Measurements from ENCODE around the gene PLCH2. TPM values are rescaled to one million over a fixed set of nuclear protein-coding genes. Genes with fewer than 3 reads are reported as not detected.
A peak's percentile ranks its signal among the peaks of the same experiment; 100 is the strongest.

Gene PLCH2
- total and polyA plus RNA-seq, 8 donors, result 0.67 to 6.5 (median 3.7) TPM

DNA sequence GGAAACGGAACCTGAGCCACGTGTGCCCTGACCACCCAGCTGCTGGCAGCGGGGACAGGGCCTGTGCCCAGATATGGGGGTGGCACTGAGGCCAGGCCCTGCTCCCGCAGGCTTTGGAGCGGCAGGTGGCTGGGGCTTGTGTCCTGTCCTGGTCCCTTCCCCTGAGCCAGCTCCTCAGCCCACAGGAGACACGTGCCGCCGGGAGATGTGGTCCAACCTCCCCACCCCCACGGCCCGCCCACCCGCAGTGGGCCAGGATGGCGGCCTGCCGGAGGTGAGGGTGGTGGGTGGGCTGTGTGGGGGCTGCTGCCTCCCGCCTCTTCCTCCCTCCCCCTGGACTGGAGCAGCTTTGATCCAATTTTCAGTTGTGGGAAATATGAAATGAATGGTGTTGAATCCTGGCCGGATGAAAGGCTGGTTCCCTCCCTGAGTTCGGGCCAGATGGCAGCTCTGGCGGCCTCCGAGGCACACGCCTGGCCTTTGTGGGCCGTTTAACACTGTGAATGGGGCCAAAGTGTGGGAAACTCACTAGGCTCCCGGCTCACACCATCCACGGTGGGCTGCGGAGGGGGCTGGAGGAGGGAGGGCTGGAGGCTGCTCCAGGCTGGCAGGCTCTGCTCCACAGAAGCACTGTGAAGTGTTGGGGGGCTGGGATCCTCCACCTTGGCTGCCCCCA lies 56.5 kb downstream of the PLCH2 start:
- TF ChIP-seq CTCF (IDR thresholded peaks at IDR 0.05), result no peak
- Histone ChIP-seq H3K27ac (no peak overlapping the region), H3K4me1 (peaks cover 11 to 38% of the 10 kb centered on the region in 2 donors), H3K36me3 (no peaks in the 10 kb centered on the region), H3K9me3 (no peaks in the 10 kb centered on the region), H3K27me3 (peaks cover 24 to 89% of the 10 kb centered on the region in 2 donors), H3K4me3 (no peak overlapping the region)
- intact Hi-C loops (cut with DNase I), result no loop called here
- DNase-seq (no peak), ATAC-seq (no peak)

- DNase-seq (no peak), ATAC-seq (no peak)
- Histone ChIP-seq H3K4me1 (peaks cover 11 to 37% of the 10 kb centered on the region in 2 donors), H3K4me3 (no peak overlapping the region), H3K36me3 (no peaks in the 10 kb centered on the region), H3K27ac (no peak overlapping the region), H3K27me3 (peaks cover 24 to 82% of the 10 kb centered on the region in 2 donors), H3K9me3 (no peaks in the 10 kb centered on the region)
- TF ChIP-seq CTCF (IDR thresholded peaks at IDR 0.05), result no peak
- intact Hi-C loops (cut with DNase I), result no loop called here
Measured at GRCh38 chr1:2533365-2533764, 57.3 kb downstream of the PLCH2 start.

DNA sequence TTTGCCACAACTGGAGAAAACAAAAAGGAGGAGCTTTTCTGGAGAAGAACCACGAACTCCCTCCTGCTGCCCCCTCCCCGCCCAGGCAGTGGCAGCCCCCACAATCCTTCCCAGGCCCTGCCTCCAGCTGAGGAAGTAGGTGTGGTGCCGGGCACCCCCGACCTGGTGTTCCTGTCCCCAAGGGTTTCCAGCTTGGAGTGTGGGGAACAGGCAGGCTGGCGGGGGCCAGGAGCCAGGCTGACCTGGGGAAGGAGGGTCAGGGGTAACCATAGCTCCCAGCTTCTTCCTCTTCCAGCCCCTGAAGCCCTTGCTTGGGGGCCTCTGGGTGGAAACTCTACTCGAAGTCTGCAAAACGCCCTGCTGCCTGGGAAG lies 58.2 kb downstream of the PLCH2 start:
- H3K27me3 ChIP-seq, result peaks cover 24 to 82% of the 10 kb centered on the region in 2 donors
- intact Hi-C loops (cut with DNase I), result no loop called here
- DNase-seq, result no peak
- H3K27ac ChIP-seq, result no peak overlapping the region
- H3K4me3 ChIP-seq, result no peak overlapping the region
- H3K36me3 ChIP-seq, result no peaks in the 10 kb centered on the region
- H3K9me3 ChIP-seq, result no peaks in the 10 kb centered on the region
- no peak for ATAC-seq
- TF ChIP-seq CTCF (IDR thresholded peaks at IDR 0.05), result no peak
- peaks cover 7 to 28% of the 10 kb centered on the region in 2 donors for H3K4me1 ChIP-seq

DNA sequence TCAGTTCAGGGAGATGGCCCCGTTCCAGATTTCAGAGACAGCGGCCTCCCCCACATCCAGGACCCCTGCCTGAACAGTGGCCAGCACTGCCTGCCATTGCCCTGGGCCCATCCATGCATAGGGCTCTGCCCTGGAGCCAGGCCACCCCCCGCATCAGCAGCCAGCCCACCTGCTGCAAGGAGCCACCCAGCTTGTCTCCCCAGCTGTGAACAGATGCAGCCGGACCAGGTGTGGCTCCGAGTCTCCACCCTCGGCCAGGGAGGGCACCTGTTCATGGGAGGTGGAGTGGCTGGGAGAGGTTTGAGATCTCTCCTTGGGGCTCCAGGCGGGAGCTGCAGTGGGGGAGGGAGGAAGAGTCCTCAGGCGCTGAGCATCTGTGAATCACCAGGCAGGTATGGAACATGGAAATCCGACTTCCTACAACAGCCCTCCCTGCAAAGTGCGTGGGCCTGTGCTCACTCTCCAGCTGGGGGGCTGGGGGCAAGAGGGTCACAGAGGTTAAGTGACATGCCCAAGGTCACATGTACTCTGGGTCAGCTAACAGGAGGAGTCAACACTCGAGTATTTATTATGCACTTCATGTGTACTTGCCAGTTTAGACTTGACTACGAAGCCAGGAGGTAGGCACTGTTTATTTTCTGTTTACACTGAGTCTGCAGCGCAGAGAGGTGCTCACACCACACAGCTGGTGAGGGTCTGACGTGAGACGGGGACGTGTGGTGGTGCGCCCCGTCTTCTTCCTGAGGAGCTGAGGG lies 58.8 kb downstream of the PLCH2 start:
- no peak overlapping the region for H3K4me3 ChIP-seq
- peaks cover 7 to 22% of the 10 kb centered on the region in 2 donors for H3K4me1 ChIP-seq
- intact Hi-C loops (cut with DNase I), result no loop called here
- no peak for TF ChIP-seq CTCF (IDR thresholded peaks at IDR 0.05)
- DNase-seq, result peak in 1 of 4 donors; percentile 82
- H3K27me3 ChIP-seq, result peaks cover 21 to 82% of the 10 kb centered on the region in 2 donors
- peak; percentile 79 for ATAC-seq
- peak overlapping the region in 1 of 2 donors; percentile 28 for H3K27ac ChIP-seq
- no peaks in the 10 kb centered on the region for H3K36me3 ChIP-seq
- H3K9me3 ChIP-seq, result no peaks in the 10 kb centered on the region

DNA sequence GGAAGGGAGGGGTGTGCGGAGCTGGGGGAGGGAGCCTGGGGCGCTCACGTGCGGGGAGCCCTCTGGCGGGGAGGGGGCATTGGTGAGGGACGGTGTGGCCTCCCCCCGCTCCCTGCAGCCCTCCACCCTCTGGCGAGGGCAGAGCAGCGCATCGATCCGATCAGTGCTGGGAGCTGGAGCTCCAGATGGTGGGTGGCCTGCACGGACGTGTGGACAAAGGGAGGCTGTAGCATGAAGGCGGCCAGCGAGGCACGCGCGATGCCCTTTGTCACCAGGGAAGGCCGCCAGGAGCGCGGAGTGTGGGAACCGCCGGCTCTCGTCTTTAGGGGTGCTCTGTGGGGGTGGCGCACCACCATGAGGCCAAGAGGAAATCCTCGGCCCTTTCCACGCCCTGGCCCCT lies 59.4 kb downstream of the PLCH2 start:
- ATAC-seq, result no peak
- no peak for TF ChIP-seq CTCF (IDR thresholded peaks at IDR 0.05)
- H3K4me1 ChIP-seq, result peaks cover 7 to 16% of the 10 kb centered on the region in 2 donors
- intact Hi-C loops (cut with DNase I), result no loop called here
- H3K9me3 ChIP-seq, result no peaks in the 10 kb centered on the region
- no peak overlapping the region for H3K4me3 ChIP-seq
- no peak for DNase-seq
- H3K36me3 ChIP-seq, result no peaks in the 10 kb centered on the region
- H3K27me3 ChIP-seq, result peaks cover 18 to 82% of the 10 kb centered on the region in 2 donors
- H3K27ac ChIP-seq, result peak overlapping the region in 1 of 2 donors; percentile 28

Data from left lung (tissue), 10 donors.